Measurements from ENCODE around the gene ETS1.
A peak's percentile ranks its signal among the peaks of the same experiment; 100 is the strongest.

Gene ETS1

GRCh38 chr11:128498721-128499245 lies 88.6 kb downstream of the ETS1 start:
- TF ChIP-seq, protein P1, sequence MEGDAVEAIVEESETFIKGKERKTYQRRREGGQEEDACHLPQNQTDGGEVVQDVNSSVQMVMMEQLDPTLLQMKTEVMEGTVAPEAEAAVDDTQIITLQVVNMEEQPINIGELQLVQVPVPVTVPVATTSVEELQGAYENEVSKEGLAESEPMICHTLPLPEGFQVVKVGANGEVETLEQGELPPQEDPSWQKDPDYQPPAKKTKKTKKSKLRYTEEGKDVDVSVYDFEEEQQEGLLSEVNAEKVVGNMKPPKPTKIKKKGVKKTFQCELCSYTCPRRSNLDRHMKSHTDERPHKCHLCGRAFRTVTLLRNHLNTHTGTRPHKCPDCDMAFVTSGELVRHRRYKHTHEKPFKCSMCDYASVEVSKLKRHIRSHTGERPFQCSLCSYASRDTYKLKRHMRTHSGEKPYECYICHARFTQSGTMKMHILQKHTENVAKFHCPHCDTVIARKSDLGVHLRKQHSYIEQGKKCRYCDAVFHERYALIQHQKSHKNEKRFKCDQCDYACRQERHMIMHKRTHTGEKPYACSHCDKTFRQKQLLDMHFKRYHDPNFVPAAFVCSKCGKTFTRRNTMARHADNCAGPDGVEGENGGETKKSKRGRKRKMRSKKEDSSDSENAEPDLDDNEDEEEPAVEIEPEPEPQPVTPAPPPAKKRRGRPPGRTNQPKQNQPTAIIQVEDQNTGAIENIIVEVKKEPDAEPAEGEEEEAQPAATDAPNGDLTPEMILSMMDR (IDR thresholded peaks at IDR 0.05) = no peak
- DNase-seq (ENCODE audit: low spot score) = no peak
- Histone ChIP-seq H3K4me3 (no peak overlapping the region), H3K27ac (peak overlapping the region; percentile 59 to 81)

DNA sequence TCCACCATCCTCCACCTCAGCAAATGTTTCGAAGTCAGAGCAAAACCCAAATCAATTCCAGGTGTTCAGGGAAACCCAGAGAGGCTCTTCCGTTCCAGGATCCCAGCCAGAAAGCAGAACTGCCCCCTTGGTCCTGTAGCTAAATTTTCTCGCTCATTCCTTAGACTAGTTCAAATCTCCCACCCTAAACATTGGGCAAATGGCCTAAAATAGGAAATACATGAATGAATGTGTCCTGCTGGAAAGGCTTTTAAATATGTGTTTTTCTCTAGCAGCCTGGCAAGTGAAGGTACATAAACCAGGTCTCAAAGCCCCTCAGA lies 89.6 kb downstream of the ETS1 start:
- peak overlapping the region; percentile 70 to 85 for H3K27ac ChIP-seq
- no peak for DNase-seq (ENCODE audit: low spot score)
- peak overlapping the region; percentile 38 for H3K4me3 ChIP-seq
- TF ChIP-seq, protein P1 (IDR thresholded peaks at IDR 0.05) = no peak

DNA sequence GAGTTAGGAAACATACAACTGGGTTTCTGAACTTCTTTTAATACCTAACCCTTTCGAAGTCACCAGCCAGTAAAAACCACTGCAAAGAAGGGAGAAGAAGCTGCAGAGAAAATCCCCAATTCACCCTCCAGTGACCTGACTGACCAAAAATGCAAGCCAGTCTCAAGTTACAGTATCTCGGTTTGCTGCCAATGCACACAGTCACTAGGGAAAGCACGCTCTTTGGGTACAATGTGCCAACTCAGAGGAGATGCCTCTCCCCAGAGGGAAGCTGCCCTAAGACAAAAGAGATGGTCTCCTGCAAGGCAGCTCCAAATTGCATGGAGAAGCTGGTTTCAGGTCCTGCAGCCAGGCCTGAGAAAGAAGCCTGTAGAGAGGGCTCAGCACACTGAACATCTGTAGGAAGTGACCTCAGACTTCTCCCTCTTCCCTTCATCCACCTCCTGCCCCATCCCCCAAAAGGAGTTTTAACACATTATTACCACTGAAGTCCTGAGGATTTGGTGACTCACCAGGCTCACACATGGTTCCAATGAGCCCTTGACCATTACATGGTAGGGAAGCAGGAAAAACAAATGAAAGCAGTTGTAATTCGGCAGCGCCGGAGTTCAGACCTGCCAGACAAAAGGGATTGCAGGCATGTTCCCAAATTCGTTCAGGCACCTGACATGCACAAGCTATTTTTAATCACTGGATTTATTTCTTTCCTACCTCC lies 90.1 kb downstream of the ETS1 start:
- Histone ChIP-seq H3K27ac (peak overlapping the region; percentile 70 to 85), H3K4me3 (peak overlapping the region; percentile 38)
- TF ChIP-seq, protein P1 (IDR thresholded peaks at IDR 0.05) = no peak
- no peak for DNase-seq (ENCODE audit: low spot score)

DNA sequence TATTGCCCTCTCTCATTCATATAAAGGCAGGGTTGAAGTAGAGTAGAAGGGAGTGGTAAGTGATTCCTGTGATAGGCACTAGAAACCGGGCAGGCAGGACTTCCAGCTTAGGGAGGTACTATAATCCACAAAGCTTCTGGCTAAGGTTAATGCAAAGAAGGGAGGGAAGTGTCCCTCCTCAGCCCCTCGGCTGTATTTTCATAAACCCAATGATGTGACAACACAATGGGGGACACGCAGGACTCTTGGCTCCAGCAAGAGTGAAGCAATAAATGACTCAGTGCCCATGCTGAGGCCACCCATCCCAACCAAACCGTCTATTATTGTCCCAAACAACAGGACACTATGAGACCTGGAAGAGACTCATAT lies 90.7 kb downstream of the ETS1 start:
- H3K4me3 ChIP-seq = peak overlapping the region; percentile 38
- no peak for DNase-seq (ENCODE audit: low spot score)
- H3K27ac ChIP-seq = peak overlapping the region; percentile 70 to 85
- TF ChIP-seq, protein P1 (IDR thresholded peaks at IDR 0.05) = no peak

- TF ChIP-seq, protein P1 (IDR thresholded peaks at IDR 0.05) = no peak
These were observed 91.1 kb downstream of the ETS1 start for GRCh38 chr11:128496249-128496648.

GRCh38 chr11:128494418-128495332 lies 92.7 kb downstream of the ETS1 start:
- DNase-seq (ENCODE audit: low spot score) = no peak
- TF ChIP-seq, protein P1 (IDR thresholded peaks at IDR 0.05) = no peak
- Histone ChIP-seq H3K27ac (peak overlapping the region in 1 of 2 donors; percentile 50), H3K4me3 (no peak overlapping the region)

More at GRCh38 chr11:128496249-128496648, 91.1 kb downstream of the ETS1 start:
- no peak for DNase-seq (ENCODE audit: low spot score)
- Histone ChIP-seq H3K4me3 (peak overlapping the region; percentile 38), H3K27ac (peak overlapping the region; percentile 70 to 85)

Data from coronary artery (tissue), 2 donors.